Coronary artery (tissue), 2 donors: Measurements from ENCODE around the gene NMNAT3.

Experiments used
- DNase-seq: peaks from one replicate; pipeline ENCODE4 v3.0.0-alpha.2; 2017; ENCODE audit warnings: low spot score
- H3K27ac ChIP-seq, 2 donors: fragments of 200-600 bp; sonication (generic); one replicate each; pipeline ENCODE4 v1.5.1; 2016 to 2019
- H3K4me3 ChIP-seq: fragments of 200-600 bp; sonication (generic); 2 replicates; pipeline ENCODE4 v1.5.1; 2016; ENCODE audit warnings: mild to moderate bottlenecking, moderate library complexity
- TF ChIP-seq, protein P1 (sequence below): fragments of 200-600 bp; sonication (generic); IDR thresholded peaks from one replicate; pipeline ENCODE4 v1.5.1; 2019; ENCODE audit warnings: antibody characterized with exemption

NMNAT3 gene

DNA sequence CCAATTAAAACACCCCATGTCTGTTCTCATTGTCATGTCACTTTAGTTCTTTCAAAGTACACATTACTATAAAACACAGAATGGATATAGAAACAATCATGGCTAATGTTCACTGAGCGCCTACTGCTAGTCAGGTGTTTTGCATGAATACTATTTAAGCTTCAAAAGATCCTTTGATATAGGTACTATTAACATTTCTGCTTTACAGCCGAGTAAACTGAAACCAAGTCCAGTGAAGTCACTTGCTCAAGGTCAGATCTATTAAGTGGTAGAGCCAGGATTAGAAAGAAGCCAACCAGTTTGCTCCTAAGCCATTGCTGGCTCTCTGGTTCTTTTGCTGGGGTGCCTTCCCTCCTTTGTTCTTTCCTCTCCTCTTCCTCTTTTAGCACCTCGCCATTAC lies 32.4 kb upstream of the NMNAT3 start:
- Histone ChIP-seq H3K27ac (no peak overlapping the region), H3K4me3 (no peak overlapping the region)
- TF ChIP-seq, protein P1, sequence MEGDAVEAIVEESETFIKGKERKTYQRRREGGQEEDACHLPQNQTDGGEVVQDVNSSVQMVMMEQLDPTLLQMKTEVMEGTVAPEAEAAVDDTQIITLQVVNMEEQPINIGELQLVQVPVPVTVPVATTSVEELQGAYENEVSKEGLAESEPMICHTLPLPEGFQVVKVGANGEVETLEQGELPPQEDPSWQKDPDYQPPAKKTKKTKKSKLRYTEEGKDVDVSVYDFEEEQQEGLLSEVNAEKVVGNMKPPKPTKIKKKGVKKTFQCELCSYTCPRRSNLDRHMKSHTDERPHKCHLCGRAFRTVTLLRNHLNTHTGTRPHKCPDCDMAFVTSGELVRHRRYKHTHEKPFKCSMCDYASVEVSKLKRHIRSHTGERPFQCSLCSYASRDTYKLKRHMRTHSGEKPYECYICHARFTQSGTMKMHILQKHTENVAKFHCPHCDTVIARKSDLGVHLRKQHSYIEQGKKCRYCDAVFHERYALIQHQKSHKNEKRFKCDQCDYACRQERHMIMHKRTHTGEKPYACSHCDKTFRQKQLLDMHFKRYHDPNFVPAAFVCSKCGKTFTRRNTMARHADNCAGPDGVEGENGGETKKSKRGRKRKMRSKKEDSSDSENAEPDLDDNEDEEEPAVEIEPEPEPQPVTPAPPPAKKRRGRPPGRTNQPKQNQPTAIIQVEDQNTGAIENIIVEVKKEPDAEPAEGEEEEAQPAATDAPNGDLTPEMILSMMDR = no peak
- DNase-seq = no peak

DNA sequence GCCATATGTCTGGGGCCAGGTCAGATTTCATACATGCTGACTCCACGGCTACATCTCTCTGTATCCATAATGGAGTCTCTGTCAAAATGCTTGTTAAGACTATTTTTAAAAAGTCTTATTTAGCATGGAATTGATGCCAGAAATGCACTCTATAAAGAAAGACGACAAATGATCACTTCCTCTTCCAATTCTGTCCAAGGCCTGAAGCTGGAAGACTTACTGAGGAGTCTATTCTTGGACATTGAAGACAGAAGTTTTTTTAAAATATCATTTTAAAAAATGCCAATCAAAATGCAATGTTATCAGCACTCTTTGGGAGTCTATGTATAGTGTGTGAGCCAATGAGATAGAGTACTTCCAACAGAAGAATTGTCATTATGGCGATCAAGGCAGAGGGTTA lies 27.9 kb upstream of the NMNAT3 start:
- TF ChIP-seq, protein P1 = no peak

DNA sequence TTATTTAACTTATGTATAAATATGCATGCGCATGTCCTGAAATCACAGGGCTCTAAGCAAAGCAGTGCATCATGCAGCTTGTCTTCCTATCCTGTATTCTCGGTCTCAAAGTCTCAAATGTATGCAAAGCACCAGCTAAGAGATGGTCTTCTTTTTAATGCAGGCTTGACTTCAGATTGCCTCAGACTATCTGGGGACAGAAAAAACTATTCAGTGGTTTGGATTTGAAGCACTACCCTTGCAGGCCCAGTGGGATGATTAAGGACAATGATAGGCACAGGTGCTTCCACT lies 18.5 kb upstream of the NMNAT3 start:
- Histone ChIP-seq H3K4me3 (no peak overlapping the region), H3K27ac (no peak overlapping the region)
- TF ChIP-seq, protein P1 = no peak
- no peak for DNase-seq

More for the DNA sequence above, 27.9 kb upstream of the NMNAT3 start:
- no peak for DNase-seq
- no peak overlapping the region for H3K4me3 ChIP-seq
- H3K27ac ChIP-seq = no peak overlapping the region

DNA sequence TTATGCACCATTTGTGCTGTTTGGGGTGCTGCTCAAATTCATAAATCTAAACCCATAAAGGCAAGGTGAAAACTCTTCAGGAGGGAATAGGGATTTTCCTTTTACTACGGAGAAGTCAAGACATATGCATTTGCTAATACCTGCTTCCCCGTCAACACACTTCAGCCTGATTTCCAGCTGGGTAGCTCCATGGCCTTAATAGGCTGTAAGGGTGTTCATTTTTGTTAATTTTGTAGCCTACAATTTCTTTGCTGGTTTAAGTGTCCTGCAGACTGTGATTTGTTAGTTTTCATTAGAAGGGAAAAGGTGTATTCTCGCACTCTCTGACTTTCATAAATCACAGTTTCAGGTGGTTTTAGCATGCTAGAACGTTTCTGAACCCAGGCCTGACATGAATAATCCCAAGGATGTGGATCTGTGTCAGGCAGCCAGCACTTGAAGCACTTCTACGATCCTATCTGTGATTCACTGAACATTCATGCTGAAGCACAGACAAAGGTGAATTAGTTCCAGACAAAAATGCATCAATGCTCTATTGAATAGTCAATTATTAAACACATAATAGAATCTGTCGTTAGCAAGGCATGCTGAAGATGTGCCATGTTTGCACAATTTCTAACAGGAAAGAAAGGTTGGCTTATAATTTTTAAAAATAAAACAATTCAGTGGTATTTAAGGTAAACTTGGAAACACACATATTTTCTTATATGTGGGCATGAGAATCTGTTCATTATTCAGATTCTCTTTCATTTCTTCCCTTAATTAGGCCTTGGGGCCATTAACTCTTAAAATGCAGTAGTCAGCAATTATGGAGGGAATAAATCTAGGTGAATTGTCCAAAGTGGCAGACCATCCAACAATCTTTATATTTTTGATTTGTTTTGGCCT lies 17.9 kb upstream of the NMNAT3 start:
- TF ChIP-seq, protein P1 = no peak
- H3K27ac ChIP-seq = no peak overlapping the region
- no peak for DNase-seq
- no peak overlapping the region for H3K4me3 ChIP-seq

DNA sequence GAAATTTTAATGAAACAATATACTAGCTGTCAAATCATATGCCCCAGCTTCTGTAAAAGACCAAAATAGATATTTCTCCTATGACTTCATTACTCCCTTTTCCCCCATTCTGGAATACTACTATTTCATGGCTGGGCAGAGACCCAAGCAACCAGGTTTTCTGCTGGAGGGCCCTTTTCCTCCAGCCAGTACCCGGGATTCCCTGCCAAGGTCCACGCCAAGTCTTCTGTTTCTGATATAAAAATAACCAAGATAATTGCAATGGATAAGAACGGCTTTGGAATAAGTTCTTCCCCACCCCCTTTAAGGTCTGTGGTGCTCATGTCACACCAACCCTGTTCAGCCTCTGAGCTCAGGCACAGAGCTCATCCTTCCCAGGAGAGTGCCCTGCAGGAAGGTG lies 17.2 kb upstream of the NMNAT3 start:
- Histone ChIP-seq H3K27ac (no peak overlapping the region), H3K4me3 (no peak overlapping the region)
- DNase-seq = no peak
- TF ChIP-seq, protein P1 = no peak

DNA sequence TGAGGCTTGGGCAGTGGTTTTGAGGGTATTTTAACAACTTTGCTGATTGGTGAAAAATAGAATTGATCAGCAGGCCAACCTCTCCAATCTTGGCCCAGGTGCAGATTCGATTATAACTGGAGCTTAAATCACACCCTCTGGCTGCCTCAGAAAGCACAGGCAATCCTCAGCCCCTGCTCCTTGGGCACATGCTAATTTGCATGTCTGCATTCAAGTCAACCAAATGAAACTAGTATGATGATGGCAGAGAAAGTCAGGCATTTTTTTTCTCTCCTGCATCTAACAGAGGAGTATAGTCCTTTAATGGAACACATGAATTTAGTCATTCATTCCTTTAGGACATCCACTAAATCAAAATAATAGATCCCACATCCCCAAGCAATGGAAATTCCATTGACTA lies 16.8 kb upstream of the NMNAT3 start:
- no peak overlapping the region for H3K27ac ChIP-seq
- H3K4me3 ChIP-seq = no peak overlapping the region
- TF ChIP-seq, protein P1 = no peak
- DNase-seq = no peak

DNA sequence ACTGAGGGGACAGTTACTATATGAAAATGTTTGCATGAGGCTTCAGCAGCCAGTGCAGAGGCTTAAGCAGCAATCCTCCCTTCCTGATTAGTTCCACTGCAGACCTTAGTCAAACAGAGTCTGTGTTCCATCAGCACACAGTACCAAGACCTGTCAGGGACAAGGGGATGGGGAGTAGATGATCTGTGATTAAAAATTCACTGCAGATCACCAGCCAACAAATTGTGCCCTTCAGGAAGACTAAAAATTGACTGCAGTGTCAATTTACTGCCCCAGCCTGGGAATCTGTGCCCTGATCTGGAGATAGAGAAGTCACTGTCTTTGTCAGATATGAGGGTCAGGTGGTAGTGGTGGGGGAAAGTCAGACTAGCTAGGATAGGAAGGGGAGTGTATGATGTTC lies 13.8 kb upstream of the NMNAT3 start:
- Histone ChIP-seq H3K27ac (no peak overlapping the region), H3K4me3 (no peak overlapping the region)
- TF ChIP-seq, protein P1 = no peak
- no peak for DNase-seq
